Right lobe of liver (tissue), 6 donors: ENCODE measurements around the gene CDH13. TPM values are rescaled to one million over a fixed set of nuclear protein-coding genes. Genes with fewer than 3 reads are reported as not detected.

Experiments
- ATAC-seq, 4 donors: fragments of 200-7000 bp; cut with Tn5 transposase; one replicate each; pipeline ENCODE4 v1.9.1; 2020; ENCODE audit warnings: mild to moderate bottlenecking in 4 of 4, moderate library complexity in 4 of 4
- DNase-seq, 3 donors: peaks; one replicate each; pipeline ENCODE4 v3.0.0-alpha.2; 2020
- H3K27ac ChIP-seq, 3 donors: fragments of 200-600 bp; one replicate each; pipeline ENCODE4 v1.8.0; 2022
- H3K27me3 ChIP-seq, 2 donors: fragments of 200-600 bp; one replicate each; pipeline ENCODE4 v1.8.0; 2022
- H3K36me3 ChIP-seq, 4 donors: fragments of 200-600 bp; sonication (generic) in 1 of 4; one replicate each; pipeline versions ENCODE4 v1.5.1 to v1.8.0; 2017 to 2022; ENCODE audit warnings: control low read depth in 1 of 4
- H3K4me1 ChIP-seq, 4 donors: fragments of 200-600 bp; sonication (generic) in 1 of 4; one replicate each; pipeline versions ENCODE4 v1.5.1 to v1.8.0; 2017 to 2022; ENCODE audit warnings: control low read depth in 1 of 4
- H3K4me3 ChIP-seq, 3 donors: fragments of 200-600 bp; one replicate each; pipeline ENCODE4 v1.8.0; 2022
- H3K9me3 ChIP-seq, 4 donors: fragments of 200-600 bp; sonication (generic) in 1 of 4; one replicate each; pipeline versions ENCODE4 v1.5.1 to v1.8.0; 2017 to 2022; ENCODE audit warnings: control low read depth in 1 of 4
- POLR2A ChIP-seq: fragments of 450-650 bp; IDR thresholded peaks from one replicate; pipeline ENCODE4 v1.6.1; 2017; ENCODE audit warnings: antibody characterized with exemption, mild to moderate bottlenecking
- WGBS: methylation state at CpG from one replicate; pipeline ENCODE4 v1.1.6; 2018; ENCODE audit warnings: low coverage, low lambda C conversion rate; ENCODE audit not compliant: insufficient coverage; ENCODE audit errors: missing lambda C conversion rate; 5-methylcytosine and 5-hydroxymethylcytosine counted together
- intact Hi-C, 2 donors: fragments of 100-400 bp; cut with DNase I; formaldehyde crosslinking; loops; one replicate each; pipeline versions ENCODE4 v1.11.2 to v1.14.1; 2022
- total RNA-seq, 6 experiments: library from RNA; depleted of rRNA in 2 of 6; stranded (reverse); fragments of >200 nt in 2 of 6; fragmentation: NEBNext Ultra II Directional in 3 of 6; extraction: Animal tissue kit (Norgen Biotek cat#: 25700) in 3 of 6; gene quantifications; one replicate each; pipeline versions ENCODE4 v1.1.0 to v1.2.4, GENCODE V29; 2016 to 2023
- TF ChIP-seq, protein P1 (sequence below), 4 donors: fragments of 200-600 bp in 3 of 4; fragments of 450-650 bp in 1 of 4; IDR thresholded peaks; one replicate each; pipeline versions ENCODE4 v1.5.1 to v1.8.0; 2016 to 2022; ENCODE audit warnings: antibody characterized with exemption in 4 of 4, mild to moderate bottlenecking in 2 of 4
- donor health status: DM: no; HTN: yes; CAD: no.
- donor health status: DM: no; HTN: no; CAD: no.
- donor health status: DM: no; HTN: no; CAD: no.
- donor health status: DM: no; HTN: yes; CAD: no.
- donor health status: DM: no; HTN: yes; CAD: no.

Gene CDH13
- total RNA-seq, 6 experiments from 2014 or later: 0.13 to 4.6 (median 0.49) TPM

DNA sequence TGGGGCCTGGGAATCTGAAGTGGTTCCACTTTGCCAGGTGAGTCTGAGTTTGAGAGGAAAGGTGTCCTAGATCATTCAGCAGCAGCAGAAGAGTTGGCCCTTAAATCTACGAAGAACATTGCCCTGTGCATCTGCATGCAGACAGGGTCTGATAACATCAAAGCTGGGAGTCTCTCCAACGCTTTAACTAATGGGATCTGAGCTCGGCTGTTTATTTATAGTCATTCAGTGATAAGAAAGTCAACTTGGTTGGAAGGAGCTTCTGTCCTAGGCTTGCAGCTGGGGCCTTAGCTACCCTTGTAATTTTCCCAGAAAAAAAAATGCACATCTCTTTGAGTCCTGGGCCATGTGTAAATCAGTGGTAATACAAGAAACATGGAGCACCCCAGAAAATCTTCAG is 763.0 kb downstream of the CDH13 start:
- WGBS: 5% methylated on average over 3 of the region's 3 CpGs

DNA sequence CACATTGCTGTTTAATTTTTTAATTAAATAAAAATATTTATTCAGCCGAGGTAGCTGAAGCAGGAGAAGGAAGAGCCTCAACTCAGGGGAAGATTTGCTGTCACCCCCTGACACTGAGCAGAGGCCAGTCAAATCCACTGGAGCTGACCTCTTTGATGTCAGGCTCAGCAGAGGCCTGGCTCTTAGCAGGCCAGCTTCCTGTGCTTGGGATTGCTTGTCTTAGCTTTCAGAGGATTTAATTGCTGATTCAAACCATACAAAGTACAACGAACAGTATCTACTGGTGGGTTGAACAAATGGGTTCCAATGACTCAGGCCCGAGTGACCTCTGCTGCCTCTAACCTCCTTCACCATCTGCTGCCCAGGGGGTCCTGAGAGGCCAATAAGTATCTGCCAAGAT is 764.0 kb downstream of the CDH13 start:
- H3K9me3 ChIP-seq: no peaks in the 10 kb centered on the region
- H3K27me3 ChIP-seq: no peaks in the 10 kb centered on the region
- H3K36me3 ChIP-seq: no peaks in the 10 kb centered on the region
- H3K4me1 ChIP-seq: no peaks in the 10 kb centered on the region
- H3K4me3 ChIP-seq: no peak overlapping the region
- TF ChIP-seq POLR2A: no peak
- TF ChIP-seq, protein P1, sequence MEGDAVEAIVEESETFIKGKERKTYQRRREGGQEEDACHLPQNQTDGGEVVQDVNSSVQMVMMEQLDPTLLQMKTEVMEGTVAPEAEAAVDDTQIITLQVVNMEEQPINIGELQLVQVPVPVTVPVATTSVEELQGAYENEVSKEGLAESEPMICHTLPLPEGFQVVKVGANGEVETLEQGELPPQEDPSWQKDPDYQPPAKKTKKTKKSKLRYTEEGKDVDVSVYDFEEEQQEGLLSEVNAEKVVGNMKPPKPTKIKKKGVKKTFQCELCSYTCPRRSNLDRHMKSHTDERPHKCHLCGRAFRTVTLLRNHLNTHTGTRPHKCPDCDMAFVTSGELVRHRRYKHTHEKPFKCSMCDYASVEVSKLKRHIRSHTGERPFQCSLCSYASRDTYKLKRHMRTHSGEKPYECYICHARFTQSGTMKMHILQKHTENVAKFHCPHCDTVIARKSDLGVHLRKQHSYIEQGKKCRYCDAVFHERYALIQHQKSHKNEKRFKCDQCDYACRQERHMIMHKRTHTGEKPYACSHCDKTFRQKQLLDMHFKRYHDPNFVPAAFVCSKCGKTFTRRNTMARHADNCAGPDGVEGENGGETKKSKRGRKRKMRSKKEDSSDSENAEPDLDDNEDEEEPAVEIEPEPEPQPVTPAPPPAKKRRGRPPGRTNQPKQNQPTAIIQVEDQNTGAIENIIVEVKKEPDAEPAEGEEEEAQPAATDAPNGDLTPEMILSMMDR (IDR thresholded peaks at IDR 0.05): no peak
- intact Hi-C loops: no loop called here
- DNase-seq (no peak), ATAC-seq (no peak)
- WGBS: 30% methylated on average over 3 of the region's 3 CpGs
- H3K27ac ChIP-seq: no peak overlapping the region

More for the DNA sequence above, 763.0 kb downstream of the CDH13 start:
- Histone ChIP-seq H3K36me3 (no peaks in the 10 kb centered on the region), H3K4me1 (no peaks in the 10 kb centered on the region), H3K27me3 (no peaks in the 10 kb centered on the region), H3K4me3 (no peak overlapping the region), H3K27ac (no peak overlapping the region), H3K9me3 (no peaks in the 10 kb centered on the region)
- no peak for DNase-seq
- ATAC-seq: no peak
- intact Hi-C loops: no loop called here
- TF ChIP-seq, protein P1 (IDR thresholded peaks at IDR 0.05): no peak
- no peak for TF ChIP-seq POLR2A

DNA sequence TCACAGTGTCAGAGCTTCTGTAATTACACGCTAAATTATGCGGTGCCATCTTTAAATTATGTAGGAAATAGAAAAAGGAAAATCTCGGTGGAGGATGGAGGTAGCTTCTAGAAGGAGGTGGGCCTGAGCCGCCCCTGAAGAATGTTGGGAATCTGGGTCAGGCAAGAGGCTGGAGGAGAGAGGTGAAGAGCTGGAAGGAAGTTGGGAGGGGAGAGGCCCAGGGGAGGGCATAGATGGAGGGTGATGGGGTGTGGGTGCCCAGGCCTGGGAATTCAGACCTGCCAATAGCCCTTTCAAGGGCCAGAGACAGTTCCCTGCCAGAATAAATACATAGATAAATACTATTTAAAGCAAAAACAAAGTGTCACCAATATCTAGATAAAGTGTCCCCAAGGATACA is 766.0 kb downstream of the CDH13 start:
- 56% methylated on average over 4 of the region's 4 CpGs for WGBS
- ATAC-seq (no peak), DNase-seq (no peak)
- intact Hi-C loops: no loop called here
- Histone ChIP-seq H3K36me3 (no peaks in the 10 kb centered on the region), H3K4me1 (no peaks in the 10 kb centered on the region), H3K27me3 (no peaks in the 10 kb centered on the region), H3K9me3 (no peaks in the 10 kb centered on the region), H3K4me3 (no peak overlapping the region), H3K27ac (no peak overlapping the region)
- TF ChIP-seq, protein P1 (IDR thresholded peaks at IDR 0.05): no peak
- no peak for TF ChIP-seq POLR2A

DNA sequence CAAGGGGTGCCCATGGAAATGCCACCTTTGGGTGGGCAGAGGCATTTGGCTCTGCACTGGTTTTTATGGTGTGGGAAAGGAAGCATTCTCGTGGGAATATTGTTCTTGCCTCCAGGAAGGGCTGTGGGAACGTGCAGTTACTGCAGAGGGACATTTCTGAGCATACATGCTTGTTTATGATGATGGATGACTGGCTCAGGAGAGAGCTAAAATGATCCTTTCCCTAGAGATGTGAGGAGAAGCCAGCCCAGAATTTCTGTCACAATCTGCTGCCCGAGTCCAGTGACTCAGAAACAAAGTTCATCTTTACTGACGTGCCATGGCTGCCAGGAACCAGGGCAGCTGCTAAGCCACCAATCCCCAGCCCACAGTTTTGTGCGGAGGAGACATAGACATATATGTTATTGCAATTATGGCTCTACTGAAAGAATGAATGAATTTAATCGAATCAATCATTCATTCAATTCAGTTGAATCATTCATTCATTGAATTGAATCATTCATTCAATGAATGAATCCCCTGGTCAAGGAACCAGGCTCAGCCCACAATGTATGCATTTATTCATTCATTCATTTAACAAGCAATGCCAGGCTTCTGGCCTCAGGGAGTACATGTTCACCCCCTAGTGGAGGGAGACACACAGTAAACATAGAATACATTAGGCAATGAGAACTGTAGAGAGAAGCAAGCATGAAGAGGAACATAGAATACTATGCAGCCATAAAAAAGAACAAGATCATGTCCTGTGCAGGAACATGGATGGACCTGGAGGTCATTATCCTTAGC is 766.6 kb downstream of the CDH13 start:
- Histone ChIP-seq H3K27me3 (no peaks in the 10 kb centered on the region), H3K4me1 (no peaks in the 10 kb centered on the region), H3K27ac (no peak overlapping the region), H3K4me3 (no peak overlapping the region), H3K36me3 (no peaks in the 10 kb centered on the region), H3K9me3 (no peaks in the 10 kb centered on the region)
- TF ChIP-seq, protein P1 (IDR thresholded peaks at IDR 0.05): no peak
- no peak for TF ChIP-seq POLR2A
- DNase-seq (no peak), ATAC-seq (no peak)
- intact Hi-C loops: no loop called here
- 33% methylated on average over 5 of the region's 6 CpGs for WGBS
